Mesendoderm (in vitro differentiated cells): ENCODE data around the gene GABBR2.
A peak's percentile ranks its signal among the peaks of the same experiment; 100 is the strongest.
"Not testable (repeated sequence)": the region's sequence is repeated elsewhere in the genome, so short reads cannot be mapped to it uniquely, and the experiment has no call there.

Source experiments
- DNase-seq: peaks from one replicate; pipeline ENCODE4 v3.0.0; 2013
- H2AK5ac ChIP-seq: 2 replicates; pipeline ENCODE4 v1.6.1; 2013; ENCODE audit warnings: low read length, inconsistent platforms
- H2BK120ac ChIP-seq: 2 replicates; pipeline ENCODE4 v1.6.1; 2013; ENCODE audit warnings: low read depth, mild to moderate bottlenecking, low read length, moderate library complexity, mixed read lengths
- H2BK15ac ChIP-seq: replicated peaks from 2 replicates; pipeline ENCODE4 v1.6.1; 2013; ENCODE audit warnings: low read depth, mild to moderate bottlenecking, moderate library complexity
- H2BK5ac ChIP-seq: 2 replicates; pipeline ENCODE4 v1.6.1; 2013; ENCODE audit warnings: low read length, inconsistent platforms
- H3K18ac ChIP-seq: 2 replicates; pipeline ENCODE4 v1.6.1; 2013; ENCODE audit warnings: mild to moderate bottlenecking, low read length, mixed read lengths
- H3K23ac ChIP-seq: one replicate; pipeline ENCODE4 v1.6.1; 2013; ENCODE audit warnings: low read length
- H3K27ac ChIP-seq: 2 replicates; pipeline ENCODE4 v1.5.1; 2013; ENCODE audit warnings: low read depth, mild to moderate bottlenecking, inconsistent platforms, low read length, moderate library complexity
- H3K27me3 ChIP-seq: 2 replicates; pipeline ENCODE4 v1.6.1; 2013; ENCODE audit warnings: low read length, control low read depth, mild to moderate bottlenecking, inconsistent platforms; ENCODE audit not compliant: insufficient read depth, poor library complexity
- H3K36me3 ChIP-seq: 2 replicates; pipeline ENCODE4 v1.6.1; 2013; ENCODE audit warnings: low read length, inconsistent platforms; ENCODE audit not compliant: control insufficient read depth, insufficient read depth
- H3K4ac ChIP-seq: one replicate; pipeline ENCODE4 v1.6.1; 2013; ENCODE audit warnings: low read depth, mild to moderate bottlenecking, low read length, moderate library complexity
- H3K4me1 ChIP-seq: 2 replicates; pipeline ENCODE4 v1.6.1; 2013; ENCODE audit warnings: low read depth, low read length, inconsistent platforms; ENCODE audit not compliant: control insufficient read depth
- H3K4me2 ChIP-seq: 2 replicates; pipeline ENCODE4 v1.6.1; 2013; ENCODE audit warnings: low read length
- H3K4me3 ChIP-seq: 2 replicates; pipeline ENCODE4 v1.5.1; 2013; ENCODE audit warnings: mild to moderate bottlenecking, low read length
- H3K56ac ChIP-seq: one replicate; pipeline ENCODE4 v1.6.1; 2013; ENCODE audit warnings: low read length
- H3K79me1 ChIP-seq: 2 replicates; pipeline ENCODE4 v1.6.1; 2013; ENCODE audit warnings: low read length, inconsistent platforms
- H3K79me2 ChIP-seq: 2 replicates; pipeline ENCODE4 v1.6.1; 2013; ENCODE audit warnings: mild to moderate bottlenecking, low read length; ENCODE audit not compliant: control insufficient read depth, insufficient read depth
- H3K9ac ChIP-seq: 2 replicates; pipeline ENCODE4 v1.6.1; 2013; ENCODE audit warnings: low read length, inconsistent platforms
- H4K5ac ChIP-seq: one replicate; pipeline ENCODE4 v1.6.1; 2013; ENCODE audit warnings: low read length
- H4K8ac ChIP-seq: one replicate; pipeline ENCODE4 v1.6.1; 2013; ENCODE audit warnings: low read depth, mild to moderate bottlenecking, control low read depth, low read length, moderate library complexity
- WGBS: extraction: QIAGEN DNeasy Blood & Tissue Kit; methylation state at CpG from one replicate; pipeline ENCODE4 v1.1.7; 2013; ENCODE audit warnings: low lambda C conversion rate, missing lambda C conversion rate; ENCODE audit not compliant: insufficient coverage; ENCODE audit errors: extremely low coverage; 5-methylcytosine and 5-hydroxymethylcytosine counted together

Gene GABBR2

DNA sequence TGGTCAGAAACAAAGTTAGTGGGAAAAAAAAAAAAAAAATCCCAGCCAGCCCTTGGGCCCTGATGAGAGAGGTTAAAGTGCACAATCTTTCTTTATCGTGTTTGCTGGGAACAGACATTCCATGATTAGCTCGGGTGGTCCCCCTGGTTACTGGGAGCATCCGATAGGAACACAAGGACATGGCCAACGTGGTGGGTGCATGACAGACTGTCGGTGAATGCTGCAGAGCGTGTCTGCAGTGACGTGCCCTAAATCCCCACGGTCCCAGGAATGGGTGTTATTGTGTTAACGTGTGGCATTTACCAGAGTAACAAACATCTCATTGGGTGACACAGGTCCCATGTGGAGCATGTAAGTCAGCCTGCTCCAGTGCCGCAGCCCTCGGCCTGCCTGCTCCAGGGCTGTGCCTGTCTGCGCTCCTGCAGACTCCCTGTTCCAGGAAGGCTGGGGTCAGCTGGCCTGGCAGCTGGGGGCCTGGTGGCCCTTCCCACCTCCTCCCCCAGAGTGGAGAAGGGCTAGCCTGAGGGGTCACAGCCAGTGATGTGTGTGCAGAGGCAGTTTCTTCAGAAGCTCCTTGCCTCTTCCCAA is 419.0 kb downstream of the GABBR2 start:
- no peak overlapping the region for H3K23ac ChIP-seq
- no peak overlapping the region for H3K18ac ChIP-seq
- H4K8ac ChIP-seq: no peak overlapping the region
- WGBS: no CpG with 5 or more reads among the region's 12 CpGs
- peak overlapping the region; percentile 75 for H3K56ac ChIP-seq
- H3K27ac ChIP-seq: no peak overlapping the region
- H3K79me2 ChIP-seq: no peaks in the 10 kb centered on the region
- no peak overlapping the region for H2AK5ac ChIP-seq
- no peak overlapping the region for H3K4me2 ChIP-seq
- no peak overlapping the region for H3K4ac ChIP-seq
- H4K5ac ChIP-seq: no peak overlapping the region
- no peak overlapping the region for H3K4me3 ChIP-seq
- no peaks in the 10 kb centered on the region for H3K4me1 ChIP-seq
- H2BK120ac ChIP-seq: no peak overlapping the region
- DNase-seq: no peak
- no peaks in the 10 kb centered on the region for H3K36me3 ChIP-seq
- H3K79me1 ChIP-seq: no peaks in the 10 kb centered on the region
- H3K27me3 ChIP-seq: no peaks in the 10 kb centered on the region
- H2BK15ac ChIP-seq: no peak overlapping the region
- H3K9ac ChIP-seq: no peak overlapping the region
- H2BK5ac ChIP-seq: no peak overlapping the region

DNA sequence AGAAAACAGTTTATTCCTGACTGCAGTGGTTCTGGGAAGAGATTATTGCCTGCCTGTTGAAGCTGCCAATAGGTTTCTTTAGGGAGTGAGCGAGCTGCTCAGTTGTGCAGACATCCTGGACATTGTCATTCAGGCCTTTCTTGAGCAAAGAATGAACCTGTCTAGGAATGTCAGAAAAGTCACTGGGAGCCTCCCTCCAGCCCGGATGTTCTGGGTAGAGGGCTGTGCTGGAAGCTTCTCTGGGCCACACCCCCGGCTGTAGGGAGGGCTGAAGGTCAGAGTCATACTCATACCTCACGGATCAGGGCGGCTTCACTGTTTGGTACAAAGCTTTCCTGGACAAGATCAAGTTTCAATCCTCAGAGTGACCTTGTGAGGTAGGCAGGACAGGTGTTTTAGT is 419.9 kb downstream of the GABBR2 start:
- no peak overlapping the region for H3K4ac ChIP-seq
- no peaks in the 10 kb centered on the region for H3K79me1 ChIP-seq
- H3K18ac ChIP-seq: no peak overlapping the region
- no peak overlapping the region for H2BK5ac ChIP-seq
- no CpG with 5 or more reads among the region's 5 CpGs for WGBS
- no peaks in the 10 kb centered on the region for H3K27me3 ChIP-seq
- no peak overlapping the region for H3K27ac ChIP-seq
- no peak overlapping the region for H3K56ac ChIP-seq
- H3K9ac ChIP-seq: no peak overlapping the region
- H2AK5ac ChIP-seq: no peak overlapping the region
- H2BK120ac ChIP-seq: no peak overlapping the region
- no peak overlapping the region for H3K23ac ChIP-seq
- no peaks in the 10 kb centered on the region for H3K4me1 ChIP-seq
- H3K4me3 ChIP-seq: no peak overlapping the region
- no peak for DNase-seq
- no peak overlapping the region for H2BK15ac ChIP-seq
- no peak overlapping the region for H3K4me2 ChIP-seq
- H4K8ac ChIP-seq: no peak overlapping the region
- no peaks in the 10 kb centered on the region for H3K79me2 ChIP-seq
- no peaks in the 10 kb centered on the region for H3K36me3 ChIP-seq
- H4K5ac ChIP-seq: no peak overlapping the region

DNA sequence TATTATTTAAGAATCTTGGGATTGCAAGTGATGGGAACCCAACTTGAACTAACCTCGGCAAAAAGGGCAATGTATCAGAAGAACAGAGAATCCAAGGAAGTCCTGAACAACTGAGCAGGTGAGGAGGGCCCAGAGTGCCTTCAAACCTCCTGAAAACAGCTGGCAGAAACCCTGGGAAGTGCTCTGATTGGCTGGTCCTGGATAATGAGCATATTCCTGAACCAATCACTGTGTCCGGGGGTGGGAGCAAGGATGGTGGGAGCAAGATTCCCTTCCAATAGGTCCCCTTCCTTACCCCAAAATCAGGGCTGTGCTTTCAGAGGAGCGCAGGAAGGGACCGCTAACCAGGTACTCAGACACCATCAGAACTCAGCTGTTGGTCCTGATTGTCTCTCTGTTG is 421.4 kb downstream of the GABBR2 start:
- Histone ChIP-seq H3K4me1 (no peaks in the 10 kb centered on the region), H3K18ac (no peak overlapping the region), H2BK15ac (no peak overlapping the region), H2BK120ac (no peak overlapping the region), H3K56ac (no peak overlapping the region), H3K23ac (no peak overlapping the region), H3K36me3 (no peaks in the 10 kb centered on the region), H3K9ac (no peak overlapping the region), H3K79me1 (no peaks in the 10 kb centered on the region), H3K4ac (no peak overlapping the region), H4K5ac (no peak overlapping the region), H4K8ac (no peak overlapping the region), H3K79me2 (no peaks in the 10 kb centered on the region), H2AK5ac (no peak overlapping the region), H3K27ac (no peak overlapping the region), H3K4me3 (no peak overlapping the region), H3K27me3 (no peaks in the 10 kb centered on the region), H2BK5ac (no peak overlapping the region), H3K4me2 (no peak overlapping the region)
- no CpG with 5 or more reads among the region's 4 CpGs for WGBS
- DNase-seq: peak; percentile 73

DNA sequence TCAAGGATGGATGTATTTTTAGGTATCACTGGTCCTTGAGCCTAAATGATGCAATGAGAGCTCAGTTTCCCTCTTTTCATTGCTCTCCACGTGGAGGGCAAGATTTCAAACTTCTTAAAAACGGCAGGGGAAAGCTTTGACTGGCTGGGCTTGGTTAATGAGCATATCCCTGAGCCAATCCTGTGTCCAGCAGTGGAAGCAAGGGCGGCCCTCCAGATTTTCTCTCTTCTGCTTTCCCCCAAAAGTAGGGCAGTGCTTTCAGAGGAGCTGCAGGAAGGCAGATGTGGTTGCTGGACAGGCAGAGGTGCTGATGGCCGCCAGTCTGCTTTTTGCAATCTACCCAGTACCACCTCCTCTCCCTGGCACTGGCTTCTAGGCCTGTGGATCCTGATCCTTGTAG is 423.3 kb downstream of the GABBR2 start:
- WGBS: no CpG with 5 or more reads among the region's 4 CpGs
- H4K5ac ChIP-seq: no peak overlapping the region
- H2BK15ac ChIP-seq: no peak overlapping the region
- no peak overlapping the region for H2BK120ac ChIP-seq
- no peaks in the 10 kb centered on the region for H3K27me3 ChIP-seq
- no peak overlapping the region for H2BK5ac ChIP-seq
- no peak overlapping the region for H4K8ac ChIP-seq
- no peak overlapping the region for H3K18ac ChIP-seq
- H3K4me1 ChIP-seq: no peaks in the 10 kb centered on the region
- H3K56ac ChIP-seq: peak overlapping the region; percentile 65
- no peak for DNase-seq
- H3K36me3 ChIP-seq: no peaks in the 10 kb centered on the region
- H3K79me2 ChIP-seq: no peaks in the 10 kb centered on the region
- no peak overlapping the region for H3K4me2 ChIP-seq
- no peak overlapping the region for H3K23ac ChIP-seq
- H3K79me1 ChIP-seq: no peaks in the 10 kb centered on the region
- no peak overlapping the region for H3K4me3 ChIP-seq
- no peak overlapping the region for H2AK5ac ChIP-seq
- no peak overlapping the region for H3K9ac ChIP-seq
- peak overlapping the region; percentile 6 for H3K4ac ChIP-seq
- no peak overlapping the region for H3K27ac ChIP-seq

- WGBS: no CpG with 5 or more reads among the region's 3 CpGs
- no peak overlapping the region for H3K9ac ChIP-seq
- peaks cover 2% of the 10 kb centered on the region for H3K4me1 ChIP-seq
- H2BK120ac ChIP-seq: no peak overlapping the region
- no peak for DNase-seq
- no peak overlapping the region for H3K56ac ChIP-seq
- no peaks in the 10 kb centered on the region for H3K36me3 ChIP-seq
- H4K5ac ChIP-seq: no peak overlapping the region
- no peak overlapping the region for H2BK15ac ChIP-seq
- H3K79me1 ChIP-seq: no peaks in the 10 kb centered on the region
- no peak overlapping the region for H3K27ac ChIP-seq
- H3K4me2 ChIP-seq: no peak overlapping the region
- no peak overlapping the region for H3K23ac ChIP-seq
- no peaks in the 10 kb centered on the region for H3K27me3 ChIP-seq
- H3K79me2 ChIP-seq: no peaks in the 10 kb centered on the region
- no peak overlapping the region for H2BK5ac ChIP-seq
- no peak overlapping the region for H3K18ac ChIP-seq
- H3K4ac ChIP-seq: no peak overlapping the region
- H2AK5ac ChIP-seq: no peak overlapping the region
- no peak overlapping the region for H3K4me3 ChIP-seq
- no peak overlapping the region for H4K8ac ChIP-seq
Measured at GRCh38 chr9:98284754-98285153, 424.0 kb downstream of the GABBR2 start.

DNA sequence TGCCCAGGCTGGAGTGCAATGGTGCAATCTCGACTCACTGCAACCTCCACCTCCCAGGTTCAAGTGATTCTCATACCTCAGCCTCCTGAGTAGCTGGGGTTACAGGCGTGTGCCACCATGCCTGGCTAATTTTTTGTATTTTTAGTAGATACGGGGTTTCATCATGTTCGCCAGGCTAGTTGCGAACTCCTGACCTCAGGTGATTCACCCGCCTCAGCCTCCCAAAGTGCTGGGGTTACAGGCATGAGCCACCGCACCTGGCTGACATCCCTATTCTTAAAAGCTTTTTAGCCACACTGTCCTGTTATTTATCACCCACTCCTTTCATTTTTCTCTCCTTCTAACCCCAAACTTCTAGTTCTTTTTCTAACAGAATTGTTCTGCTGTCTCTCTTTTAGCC is 425.6 kb downstream of the GABBR2 start:
- H4K5ac ChIP-seq, H2BK15ac ChIP-seq, H3K27ac ChIP-seq, H3K9ac ChIP-seq, H3K56ac ChIP-seq, H3K4me1 ChIP-seq, H3K4me3 ChIP-seq, H3K23ac ChIP-seq, H2BK120ac ChIP-seq, H3K27me3 ChIP-seq, H2AK5ac ChIP-seq, H3K79me1 ChIP-seq, H3K36me3 ChIP-seq, H3K79me2 ChIP-seq, H2BK5ac ChIP-seq, H4K8ac ChIP-seq, H3K4ac ChIP-seq, H3K18ac ChIP-seq, H3K4me2 ChIP-seq, DNase-seq: not testable (repeated sequence)
- WGBS: no CpG with 5 or more reads among the region's 7 CpGs
